ENCODE measurements around the gene RNF2. TPM values are rescaled to one million over a fixed set of nuclear protein-coding genes. Genes with fewer than 3 reads are reported as not detected.
A peak's percentile ranks its signal among the peaks of the same experiment; 100 is the strongest.

The RNF2 gene
- total and polyA plus RNA-seq, 2 donors (not counting 3 experiments of a cell fraction or from before 2014, with no cell fraction given): 13.6 to 30.6 TPM

GRCh38 chr1:185040408-185040735 is 5.0 kb upstream of the RNF2 start:
- ChIA-PET CTCF (no interaction called here), POLR2A (no interaction called here)
- Histone ChIP-seq H3K9ac (replicated peaks; ENCODE audit: extremely low read depth, insufficient read depth, low read length) (no peak overlapping the region), H3K4me2 (ENCODE audit: insufficient read depth, low read length) (no peak overlapping the region), H4K20me1 (replicated peaks; ENCODE audit: control insufficient read depth, extremely low read depth, insufficient read depth, low read length) (no peaks in the 10 kb centered on the region), H3K9me1 (replicated peaks; ENCODE audit: control insufficient read depth, extremely low read depth, insufficient read depth, low read length) (no peaks in the 10 kb centered on the region), H3K9me3 (replicated peaks; ENCODE audit: control insufficient read depth, insufficient read depth, low read length) (no peaks in the 10 kb centered on the region), H3K27me3 (ENCODE audit: control insufficient read depth in 2 of 2, insufficient read depth in 2 of 2, low read length in 2 of 2) (peaks cover 0 to 5% of the 10 kb centered on the region in 2 experiments), H3K27ac (ENCODE audit: insufficient read depth, low read depth, low read length) (no peak overlapping the region), H3K4me3 (replicated peaks in 1 of 3; ENCODE audit: insufficient read depth in 1 of 3, low read depth in 1 of 3, low read length in 3 of 3) (no peak overlapping the region), H3K79me2 (ENCODE audit: control insufficient read depth, insufficient read depth, low read length) (no peaks in the 10 kb centered on the region), H2AFZ (ENCODE audit: low read depth, low read length) (no peak overlapping the region), H3K4me1 (ENCODE audit: control insufficient read depth, extremely low read depth, insufficient read depth, low read length) (no peaks in the 10 kb centered on the region), H3K36me3 (ENCODE audit: control insufficient read depth in 2 of 2, extremely low read depth in 1 of 2, insufficient read depth in 2 of 2, low read length in 2 of 2) (no peaks in the 10 kb centered on the region)
- DNase-seq (ENCODE audit: low read depth, low spot score): peak; percentile 30
- BruUV-seq (replicated peaks): no TSS peak
- dilution Hi-C loops (cut with MboI; ENCODE audit: extremely low pct_ligation_motif_present, low sequenced_read_pairs): no loop called here
- TF ChIP-seq CTCF (IDR thresholded peaks at IDR 0.05; ENCODE audit: extremely low read depth in 1 of 2, insufficient read depth in 1 of 2, low read depth in 1 of 2, low read length in 2 of 2): no peak
- TF ChIP-seq POLR2AphosphoS5 (IDR thresholded peaks at IDR 0.05; ENCODE audit: insufficient read depth, low read depth, low read length): no peak
- no peak for TF ChIP-seq MYC (IDR thresholded peaks at IDR 0.05; ENCODE audit: low read depth, low read length)
- no peak for TF ChIP-seq JUN (IDR thresholded peaks at IDR 0.05; ENCODE audit: borderline replicate concordance, insufficient read depth, insufficient read length, low read depth)
- no peak for TF ChIP-seq GATA2 (IDR thresholded peaks at IDR 0.05; ENCODE audit: insufficient read depth, insufficient read length, low read depth, low read length)
- no peak for TF ChIP-seq EZH2 (IDR thresholded peaks at IDR 0.05; ENCODE audit: borderline replicate concordance, low read depth, low read length, severe bottlenecking)
- no peak for TF ChIP-seq MAX (IDR thresholded peaks at IDR 0.05; ENCODE audit: insufficient read depth, insufficient read length)
- TF ChIP-seq POLR2A (IDR thresholded peaks at IDR 0.05; ENCODE audit: low read depth, low read length): no peak
- no peak for TF ChIP-seq FOS (IDR thresholded peaks at IDR 0.05; ENCODE audit: borderline replicate concordance, insufficient read depth, low read length)
- no peak for FAIRE-seq
- intact Hi-C loops (cut with micrococcal nuclease): no loop called here
